ENCODE measurements around the gene NHSL2.
A peak's percentile ranks its signal among the peaks of the same experiment; 100 is the strongest.

The NHSL2 gene

GRCh38 chrX:71996136-71996535 lies 85.5 kb downstream of the NHSL2 start:
- H3K36me3 ChIP-seq: no peaks in the 10 kb centered on the region
- no peaks in the 10 kb centered on the region for H3K9me3 ChIP-seq
- no peaks in the 10 kb centered on the region for H3K4me1 ChIP-seq (ENCODE audit: control insufficient read depth in 1 of 2, insufficient read depth in 1 of 2, low read depth in 1 of 2, low read length in 1 of 2)
- H3K27ac ChIP-seq: no peak overlapping the region
- H3K4me3 ChIP-seq (ENCODE audit: low read depth in 1 of 2, low read length in 1 of 2): no peak overlapping the region
- no peaks in the 10 kb centered on the region for H3K27me3 ChIP-seq
- no peak for TF ChIP-seq CTCF (IDR thresholded peaks at IDR 0.05)

- H3K27me3 ChIP-seq: no peaks in the 10 kb centered on the region
- H3K36me3 ChIP-seq: no peaks in the 10 kb centered on the region
- no peaks in the 10 kb centered on the region for H3K9me3 ChIP-seq
- H3K4me1 ChIP-seq (ENCODE audit: control insufficient read depth in 1 of 2, insufficient read depth in 1 of 2, low read depth in 1 of 2, low read length in 1 of 2): no peaks in the 10 kb centered on the region
- no peak overlapping the region for H3K27ac ChIP-seq
- no peak for TF ChIP-seq CTCF (IDR thresholded peaks at IDR 0.05)
- no peak overlapping the region for H3K4me3 ChIP-seq (ENCODE audit: low read depth in 1 of 2, low read length in 1 of 2)
These were observed 86.2 kb downstream of the NHSL2 start for GRCh38 chrX:71996826-71997225.

GRCh38 chrX:71997320-71997719 lies 86.7 kb downstream of the NHSL2 start:
- Histone ChIP-seq H3K4me3 (ENCODE audit: low read depth in 1 of 2, low read length in 1 of 2) (no peak overlapping the region), H3K4me1 (ENCODE audit: control insufficient read depth in 1 of 2, insufficient read depth in 1 of 2, low read depth in 1 of 2, low read length in 1 of 2) (no peaks in the 10 kb centered on the region), H3K27ac (no peak overlapping the region), H3K9me3 (no peaks in the 10 kb centered on the region), H3K36me3 (no peaks in the 10 kb centered on the region), H3K27me3 (no peaks in the 10 kb centered on the region)
- TF ChIP-seq CTCF (IDR thresholded peaks at IDR 0.05): no peak

DNA sequence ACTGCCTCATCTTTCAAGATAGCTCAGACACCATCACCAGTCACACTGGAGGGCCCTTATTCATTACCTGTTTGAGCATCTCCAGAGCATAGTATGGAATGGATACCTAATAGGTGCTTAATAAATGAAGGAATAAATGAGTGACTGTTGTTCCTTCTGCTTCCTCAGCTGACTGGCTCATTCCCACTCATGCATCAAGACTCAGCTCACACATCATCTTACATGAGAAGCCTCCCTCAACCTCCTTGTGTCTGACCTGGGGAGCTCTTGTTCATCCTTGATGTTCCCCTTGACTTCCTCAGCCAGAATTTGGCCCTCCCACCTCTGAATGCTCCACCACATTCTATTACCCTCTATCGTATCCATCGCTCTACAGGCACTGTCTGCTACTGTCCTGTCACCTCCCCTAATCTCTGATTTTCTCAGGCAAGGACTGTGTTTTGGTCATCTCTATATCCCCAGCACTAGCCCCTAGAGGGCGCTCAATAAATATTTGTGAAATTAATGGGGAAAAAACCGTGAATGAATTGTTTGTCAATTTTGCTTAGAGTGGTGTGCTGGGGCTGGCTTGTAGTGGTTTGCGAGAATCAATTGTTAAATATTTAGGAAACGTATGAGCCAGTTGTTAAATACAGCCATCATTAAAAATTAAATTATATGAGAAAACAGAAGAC lies 88.3 kb downstream of the NHSL2 start:
- no peaks in the 10 kb centered on the region for H3K36me3 ChIP-seq
- peak; percentile 62 for TF ChIP-seq CTCF (IDR thresholded peaks at IDR 0.05)
- H3K27me3 ChIP-seq: no peaks in the 10 kb centered on the region
- no peaks in the 10 kb centered on the region for H3K9me3 ChIP-seq
- no peaks in the 10 kb centered on the region for H3K4me1 ChIP-seq (ENCODE audit: control insufficient read depth in 1 of 2, insufficient read depth in 1 of 2, low read depth in 1 of 2, low read length in 1 of 2)
- H3K4me3 ChIP-seq (ENCODE audit: low read depth in 1 of 2, low read length in 1 of 2): no peak overlapping the region
- no peak overlapping the region for H3K27ac ChIP-seq

DNA sequence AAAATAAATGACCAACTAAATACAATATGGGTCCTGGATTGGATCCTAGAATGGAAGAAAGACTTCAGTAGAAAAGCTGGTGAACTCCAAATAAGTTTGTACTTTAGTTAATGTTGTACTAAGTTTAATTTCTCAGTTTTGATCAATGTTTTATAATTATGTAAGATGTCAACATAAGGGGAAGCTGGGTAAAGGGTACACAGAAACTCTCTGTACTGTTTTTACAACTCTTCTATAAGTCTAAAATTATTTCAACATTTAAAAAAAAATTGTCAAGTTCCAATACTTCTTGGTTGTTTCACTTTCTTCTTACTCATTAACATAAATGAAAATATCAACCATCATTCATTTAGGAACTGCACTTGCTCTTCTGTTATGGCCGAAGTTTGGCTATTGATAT lies 88.9 kb downstream of the NHSL2 start:
- Histone ChIP-seq H3K27me3 (no peaks in the 10 kb centered on the region), H3K4me1 (ENCODE audit: control insufficient read depth in 1 of 2, insufficient read depth in 1 of 2, low read depth in 1 of 2, low read length in 1 of 2) (no peaks in the 10 kb centered on the region), H3K4me3 (ENCODE audit: low read depth in 1 of 2, low read length in 1 of 2) (no peak overlapping the region), H3K36me3 (no peaks in the 10 kb centered on the region), H3K9me3 (no peaks in the 10 kb centered on the region), H3K27ac (no peak overlapping the region)
- no peak for TF ChIP-seq CTCF (IDR thresholded peaks at IDR 0.05)

All from neutrophil (primary cell).